GM15510 (cell line): ENCODE results near the gene ZDHHC14.

Experiments
- POLR2A ChIP-seq: IDR thresholded peaks from 3 replicates; pipeline ENCODE4 v1.6.1; 2011; ENCODE audit warnings: borderline replicate concordance; ENCODE audit not compliant: insufficient read length; ENCODE audit errors: extremely low read depth

ZDHHC14 gene

DNA sequence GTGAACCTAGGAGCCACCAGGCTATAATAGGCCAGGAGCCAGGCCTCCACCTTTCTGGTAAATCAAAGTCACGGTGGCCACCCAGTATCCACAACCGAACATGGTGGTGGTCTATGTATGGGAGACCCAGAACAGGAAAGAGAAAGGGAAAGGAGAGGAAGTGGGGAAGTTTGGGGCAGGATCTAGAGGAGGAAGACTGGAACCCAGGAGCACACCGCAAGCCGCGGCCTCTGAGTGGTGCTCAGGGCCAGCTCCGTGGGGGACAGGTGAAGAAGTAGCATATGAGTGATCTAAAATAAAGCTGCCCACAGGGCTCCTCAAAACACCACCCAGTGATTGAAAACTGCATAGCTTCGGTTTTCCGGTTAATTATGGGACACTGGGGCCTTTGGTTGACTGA, 214.8 kb downstream of the ZDHHC14 start:
- TF ChIP-seq POLR2A: no peak

DNA sequence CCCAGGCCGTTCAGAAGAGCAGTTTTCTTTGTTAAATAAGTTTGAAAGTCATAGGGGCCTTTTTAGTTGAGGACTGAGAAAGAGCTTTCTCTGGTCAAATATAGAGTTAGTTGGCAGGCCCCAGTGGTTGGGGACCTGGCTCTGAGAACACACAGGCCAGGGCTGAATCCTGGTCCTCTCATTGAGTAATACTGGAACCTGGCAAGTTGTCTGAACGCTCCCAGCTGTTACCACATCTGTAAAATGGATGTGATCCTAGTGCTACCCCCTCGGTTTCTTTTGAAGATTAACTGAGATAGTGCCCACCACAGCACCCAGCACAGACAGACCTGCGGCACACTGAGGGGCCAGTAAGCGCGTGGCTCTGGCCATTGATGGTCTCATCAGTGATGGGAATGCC, 215.5 kb downstream of the ZDHHC14 start:
- TF ChIP-seq POLR2A: no peak

DNA sequence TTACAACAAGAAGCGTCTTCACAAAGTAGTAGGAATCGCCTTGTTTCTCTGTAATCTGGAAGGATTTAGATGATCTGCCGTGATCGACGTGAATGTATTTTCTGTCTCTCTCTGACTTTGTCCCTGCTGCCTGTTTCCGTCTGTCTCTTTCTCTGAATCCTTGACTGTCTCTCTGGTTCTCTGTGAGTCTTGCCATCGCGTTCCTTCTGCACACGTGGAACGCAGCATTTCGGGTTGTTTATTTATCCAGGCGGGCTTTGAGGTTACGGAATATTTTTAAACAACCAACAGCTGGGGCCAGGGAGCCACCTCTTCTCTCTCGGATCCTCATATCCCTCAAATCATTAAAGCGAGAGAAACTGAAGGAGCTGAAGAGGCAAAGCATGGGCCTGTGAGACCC, 215.9 kb downstream of the ZDHHC14 start:
- no peak for TF ChIP-seq POLR2A

DNA sequence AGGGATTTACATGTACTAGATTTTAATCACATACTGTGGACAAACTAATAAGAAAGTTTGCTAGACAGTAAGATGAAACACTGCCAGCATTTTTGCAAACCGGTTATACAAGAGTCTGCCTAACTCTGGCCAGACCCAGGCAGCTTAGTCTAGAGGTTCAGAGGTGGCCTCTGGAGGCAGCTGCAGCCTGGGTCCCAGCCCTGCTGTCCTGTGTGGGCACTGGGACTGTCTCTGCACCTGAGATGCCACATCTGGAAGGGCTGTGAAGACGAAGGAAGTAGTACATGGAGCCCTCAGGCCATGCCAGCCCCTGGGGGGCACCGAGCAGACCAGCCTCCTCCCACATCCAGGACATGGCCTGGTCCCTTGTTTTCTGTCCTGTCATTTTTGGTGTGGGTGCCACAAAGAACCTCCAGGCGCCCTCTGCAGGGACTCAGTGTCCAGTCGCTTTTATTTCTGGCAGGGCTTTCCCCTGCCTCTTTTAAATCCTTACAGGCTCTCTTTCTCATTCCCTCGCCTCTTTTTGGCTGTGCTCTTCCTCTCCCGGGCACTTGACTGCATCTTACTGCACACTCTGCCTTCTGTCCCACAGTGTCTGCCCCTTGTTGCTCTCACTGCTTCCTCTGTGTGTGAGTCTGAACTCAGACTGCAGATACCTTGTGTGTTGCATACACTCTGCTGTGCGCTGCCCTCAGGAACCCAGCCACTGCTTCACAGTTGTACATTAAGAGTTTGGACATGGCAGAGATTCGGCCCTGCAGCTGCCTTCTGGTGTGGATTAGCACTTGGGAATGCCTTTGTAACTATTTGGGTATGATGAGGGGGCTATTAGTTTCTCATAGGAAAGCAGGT, 216.7 kb downstream of the ZDHHC14 start:
- TF ChIP-seq POLR2A: no peak

DNA sequence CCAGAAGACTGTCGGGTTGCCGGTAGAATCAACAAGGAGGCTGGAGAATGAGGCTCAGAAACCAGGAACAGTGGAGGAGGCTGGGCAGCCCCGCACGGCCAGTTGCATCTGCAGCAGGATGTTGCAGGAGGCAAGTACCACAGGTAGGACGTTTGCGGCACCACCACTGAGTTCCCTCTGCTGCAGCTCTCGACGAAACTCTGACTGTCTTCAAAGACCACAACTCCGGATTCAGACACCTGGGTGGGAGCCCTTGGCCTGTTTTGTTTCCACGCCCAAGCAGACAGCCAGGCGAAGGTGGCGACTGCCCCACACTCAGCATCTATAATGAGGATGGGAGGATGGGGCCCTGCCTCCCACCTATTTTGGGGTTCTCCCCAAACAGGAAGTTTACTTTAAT, 218.2 kb downstream of the ZDHHC14 start:
- TF ChIP-seq POLR2A: no peak

DNA sequence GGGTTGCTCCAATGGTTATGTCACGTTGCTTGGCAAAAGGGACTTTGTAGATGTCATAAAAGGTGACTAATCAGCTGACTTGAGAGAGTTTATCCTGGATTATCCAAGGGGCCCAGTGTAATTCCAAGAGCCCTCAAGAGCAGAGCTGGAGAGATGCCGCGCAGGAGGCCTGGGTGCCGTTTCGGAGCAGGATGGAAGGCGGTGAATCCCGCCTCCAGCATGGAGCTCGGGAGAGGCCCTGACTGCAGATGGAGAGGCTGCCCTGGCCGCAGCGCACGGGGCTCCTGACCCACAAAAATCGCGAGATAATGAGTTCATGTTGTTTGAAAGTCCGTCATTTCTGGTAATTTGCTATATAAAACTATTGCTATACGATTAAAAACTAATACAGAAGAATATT, 219.8 kb downstream of the ZDHHC14 start:
- no peak for TF ChIP-seq POLR2A

DNA sequence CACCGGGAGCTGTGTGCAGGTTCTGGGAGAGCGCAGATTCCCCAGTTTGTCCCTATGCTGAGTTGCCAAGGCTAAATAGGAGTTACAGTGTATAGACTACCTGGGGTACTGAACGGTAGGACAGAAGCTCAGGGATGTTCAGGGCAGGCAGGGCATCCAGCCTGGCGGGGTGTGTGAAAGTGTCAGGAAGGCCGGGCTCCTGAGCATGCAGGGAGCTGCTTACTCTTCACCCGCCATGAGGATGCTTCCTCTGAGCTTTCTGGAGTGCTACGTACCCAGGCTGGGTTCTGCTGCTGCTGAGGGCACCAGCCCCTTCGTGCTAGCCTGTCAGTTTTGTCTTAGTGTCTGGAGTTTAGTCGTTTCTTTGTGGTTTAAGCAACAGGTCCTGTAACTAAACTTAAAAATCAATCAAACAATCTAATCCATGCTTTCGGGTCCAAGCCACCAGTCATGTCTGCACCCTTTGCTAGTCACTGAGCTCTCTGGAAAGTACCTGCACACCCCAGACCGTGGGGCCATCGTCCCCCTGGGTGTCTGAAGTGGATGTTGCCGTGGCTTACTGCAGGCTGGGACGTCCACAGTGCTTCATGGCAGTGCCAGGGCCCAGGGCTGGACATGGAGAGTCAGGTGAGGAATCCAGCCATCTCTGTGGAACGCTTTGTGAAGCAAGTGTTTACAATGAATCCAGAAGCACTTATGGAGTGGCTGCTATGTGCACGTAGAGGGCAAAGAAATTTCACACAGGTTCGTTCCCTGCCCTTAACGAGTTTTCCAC, 221.7 kb downstream of the ZDHHC14 start:
- no peak for TF ChIP-seq POLR2A

DNA sequence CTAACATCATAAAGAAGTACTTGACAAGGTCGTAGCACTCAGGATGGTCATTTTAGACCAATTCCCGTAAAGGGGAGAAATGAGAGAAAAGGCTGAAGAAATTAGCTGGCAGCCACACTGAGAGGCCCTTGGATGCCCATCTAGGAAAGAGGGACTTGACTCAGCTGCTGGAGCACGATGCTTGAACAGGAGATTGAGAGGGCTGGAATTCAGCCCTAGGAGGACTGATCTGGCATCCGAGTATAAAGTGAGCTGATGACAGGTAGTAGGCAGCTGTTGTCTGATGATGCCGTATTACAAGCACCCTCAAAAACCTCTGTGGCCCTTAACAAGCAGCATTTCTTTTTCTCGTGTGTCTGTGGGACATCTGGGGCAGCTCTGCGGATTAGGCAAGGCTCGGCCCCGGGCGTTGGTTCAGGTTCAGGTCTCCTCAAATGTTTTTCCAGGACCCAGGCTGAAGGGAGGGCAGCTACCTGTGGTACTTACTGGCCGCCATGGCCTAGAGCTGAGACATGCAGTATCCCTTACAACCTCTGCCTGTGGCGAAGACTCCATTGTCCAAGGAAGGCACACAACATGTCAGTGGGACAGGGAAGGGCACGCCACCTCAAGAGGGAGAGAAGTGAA, 222.4 kb downstream of the ZDHHC14 start:
- TF ChIP-seq POLR2A: no peak

DNA sequence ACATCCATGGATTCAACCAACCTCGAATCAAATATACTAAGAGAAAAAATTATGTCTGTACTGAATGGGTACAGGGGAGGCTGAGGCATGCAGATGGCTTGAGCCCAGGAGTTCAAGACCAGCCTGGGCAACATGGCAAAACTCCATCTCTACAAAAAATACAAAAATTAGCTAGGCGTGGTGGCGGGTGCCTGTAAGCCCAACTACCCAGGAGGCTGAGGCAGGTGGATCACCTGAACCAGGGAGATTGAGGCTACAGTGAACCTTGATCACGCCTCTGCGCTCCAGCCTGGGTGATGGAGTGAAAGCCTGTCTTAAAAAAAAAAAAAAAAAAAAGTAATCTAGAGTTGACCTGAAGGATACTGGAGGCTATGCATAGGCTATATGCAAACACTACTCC, 223.0 kb downstream of the ZDHHC14 start:
- no peak for TF ChIP-seq POLR2A

DNA sequence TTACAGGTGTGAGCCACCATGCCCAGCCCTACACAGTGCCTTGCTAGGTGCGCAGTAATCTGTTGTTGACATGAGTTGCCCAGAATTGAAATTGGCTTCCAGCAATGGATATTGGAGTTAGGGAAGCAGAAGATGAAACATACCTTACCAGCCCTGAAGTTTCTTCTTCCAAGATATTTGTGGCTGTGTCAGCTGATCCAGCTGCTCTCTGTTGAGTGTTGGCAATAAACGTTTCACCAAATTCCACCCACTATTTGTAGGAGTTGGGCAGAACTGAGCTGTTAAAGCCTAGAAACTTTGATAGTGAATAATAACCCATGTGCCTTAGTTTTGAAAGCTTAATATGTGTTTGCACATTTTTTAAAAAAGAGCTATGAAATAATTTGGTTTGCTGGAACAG, 223.8 kb downstream of the ZDHHC14 start:
- TF ChIP-seq POLR2A: no peak

DNA sequence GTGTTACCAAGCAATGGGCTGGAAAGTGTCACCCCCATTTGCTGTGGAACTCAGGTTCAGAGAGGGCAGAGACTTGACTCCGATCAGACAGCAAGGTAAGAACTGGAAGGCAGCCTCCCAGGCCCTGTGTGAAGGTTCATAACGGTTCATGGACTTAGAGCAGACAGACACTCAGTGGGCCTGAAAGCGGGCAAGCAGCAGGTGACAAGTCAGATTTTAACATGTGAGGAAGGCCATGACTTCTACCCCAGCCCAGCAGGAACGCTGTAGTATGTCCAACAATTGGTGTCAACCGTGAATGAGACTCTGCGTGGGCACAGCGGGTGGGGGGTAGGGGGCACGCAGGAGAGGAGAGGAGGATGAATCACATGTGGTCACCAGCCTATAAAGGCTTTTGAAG, 224.5 kb downstream of the ZDHHC14 start:
- TF ChIP-seq POLR2A: no peak

DNA sequence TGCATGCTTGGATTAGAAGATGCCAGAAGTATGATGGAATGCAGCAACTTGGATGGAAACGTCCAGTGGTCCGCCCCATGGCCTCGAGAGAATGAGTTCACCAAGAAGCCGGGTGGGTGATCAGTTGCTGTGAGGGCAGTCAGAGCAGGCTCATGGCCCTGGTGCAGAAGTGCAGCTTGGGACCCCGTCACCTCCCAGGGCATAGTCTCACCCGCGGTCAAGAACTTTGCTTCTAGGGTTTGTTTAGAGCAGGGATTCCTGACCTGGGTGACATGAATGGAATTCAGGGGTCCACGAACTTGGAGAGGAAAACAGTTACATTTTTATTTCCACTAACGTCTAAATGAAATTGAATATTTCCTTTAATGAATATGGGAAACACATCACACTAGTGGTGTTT, 225.5 kb downstream of the ZDHHC14 start:
- TF ChIP-seq POLR2A: no peak

DNA sequence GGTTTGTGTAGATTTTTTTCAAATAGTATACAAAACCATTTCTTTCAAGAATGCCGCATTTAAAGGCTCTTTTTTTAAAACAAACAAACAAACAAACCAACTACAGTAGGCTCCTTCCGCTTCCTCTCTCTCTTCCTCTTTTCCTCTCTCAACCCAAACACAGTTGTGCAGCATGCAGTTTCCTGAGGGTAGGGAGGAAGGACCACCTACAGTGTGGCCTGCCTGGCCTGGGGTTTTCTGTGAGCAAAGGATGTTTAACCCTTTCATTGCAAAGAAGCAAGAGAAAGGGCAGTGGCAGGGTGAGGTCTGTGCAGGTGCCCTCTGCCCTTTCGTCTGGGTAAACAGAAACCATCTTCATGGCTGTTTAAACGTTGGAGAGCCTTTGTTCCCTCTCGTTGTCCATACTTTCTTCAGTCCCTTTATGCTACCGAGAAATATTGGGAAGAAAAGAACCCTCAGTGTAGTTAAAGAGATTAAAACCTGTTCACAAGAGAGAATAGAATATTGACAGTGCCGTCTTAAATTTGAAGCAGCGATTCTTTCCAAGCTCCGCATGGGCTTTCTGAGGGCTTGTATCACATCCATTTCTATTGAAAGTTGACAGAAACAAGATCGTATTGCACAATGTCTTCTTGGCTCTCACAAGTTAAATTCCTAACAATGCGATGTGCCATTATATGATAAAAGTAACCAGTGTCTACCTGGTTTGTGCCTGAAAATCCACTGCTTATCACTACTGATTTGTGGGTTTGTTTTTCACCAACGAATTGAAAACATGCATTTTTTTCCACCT, 226.5 kb downstream of the ZDHHC14 start:
- no peak for TF ChIP-seq POLR2A

DNA sequence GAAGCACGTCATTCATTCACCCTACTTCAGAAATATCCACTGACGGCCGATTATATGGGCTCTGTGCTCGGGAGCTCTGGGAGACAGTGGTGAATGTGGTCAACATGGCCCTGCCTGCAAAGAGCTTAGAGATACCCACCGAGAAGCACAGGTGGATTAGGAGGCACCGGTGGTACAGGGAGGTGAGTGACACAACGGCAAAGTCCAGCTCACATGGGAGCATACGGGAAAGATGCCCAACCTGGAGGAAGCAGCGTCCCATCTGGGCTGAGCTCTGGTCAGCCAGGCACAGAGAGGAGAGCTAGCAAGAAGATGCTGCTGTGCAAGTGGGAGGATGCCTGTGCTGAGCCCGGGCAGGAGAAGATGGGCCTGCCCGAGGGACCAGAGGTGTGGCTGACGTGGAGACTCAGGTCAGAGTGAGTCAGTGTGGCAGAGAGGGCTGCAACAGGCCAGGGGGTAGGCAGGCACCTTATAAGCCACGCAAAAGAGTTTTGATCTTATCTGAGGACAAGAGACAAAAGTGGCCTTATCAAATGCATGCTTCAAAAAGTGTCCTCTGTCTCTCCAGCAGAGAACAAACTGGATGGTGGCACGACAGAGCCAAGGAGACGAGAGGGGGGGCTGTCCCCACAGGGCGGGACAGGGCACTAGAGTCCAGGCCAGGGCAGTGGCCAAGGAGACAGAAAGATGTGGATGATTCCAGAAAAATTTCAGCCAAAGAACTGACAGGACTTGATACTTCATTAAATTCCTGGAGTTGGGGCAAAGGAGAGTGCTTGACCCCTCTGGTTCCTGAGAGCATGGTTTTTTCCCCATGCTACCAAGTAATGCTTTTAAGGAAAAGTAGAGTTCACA, 227.5 kb downstream of the ZDHHC14 start:
- no peak for TF ChIP-seq POLR2A
